Measurements from ENCODE around the gene TOMM22. TPM values are rescaled to one million over a fixed set of nuclear protein-coding genes. Genes with fewer than 3 reads are reported as not detected.

TOMM22 gene
- total and polyA plus RNA-seq, 7 donors = 37.7 to 65.2 (median 50.2) TPM

- H3K4me3 ChIP-seq = no peak overlapping the region
- H3K27me3 ChIP-seq = no peaks in the 10 kb centered on the region
- intact Hi-C loops (cut with DNase I) = no loop called here
- peaks cover 8 to 56% (median 16%) of the 10 kb centered on the region in 4 donors for H3K36me3 ChIP-seq
- no peaks in the 10 kb centered on the region for H3K9me3 ChIP-seq
- TF ChIP-seq EP300 (IDR thresholded peaks at IDR 0.05) = no peak
- no peak for TF ChIP-seq POLR2AphosphoS5 (IDR thresholded peaks at IDR 0.05)
- TF ChIP-seq CTCF (IDR thresholded peaks at IDR 0.05) = no peak
- no peak for TF ChIP-seq POLR2A (IDR thresholded peaks at IDR 0.05)
- DNase-seq = no peak
- peaks cover 0 to 30% (median 19%) of the 10 kb centered on the region in 4 donors for H3K4me1 ChIP-seq
- H3K27ac ChIP-seq = no peak overlapping the region
- WGBS, 2 donors = 96% methylated on average over 15 of the region's 15 CpGs
Observed at GRCh38 chr22:38715852-38716251, 34.1 kb downstream of the TOMM22 start.

DNA sequence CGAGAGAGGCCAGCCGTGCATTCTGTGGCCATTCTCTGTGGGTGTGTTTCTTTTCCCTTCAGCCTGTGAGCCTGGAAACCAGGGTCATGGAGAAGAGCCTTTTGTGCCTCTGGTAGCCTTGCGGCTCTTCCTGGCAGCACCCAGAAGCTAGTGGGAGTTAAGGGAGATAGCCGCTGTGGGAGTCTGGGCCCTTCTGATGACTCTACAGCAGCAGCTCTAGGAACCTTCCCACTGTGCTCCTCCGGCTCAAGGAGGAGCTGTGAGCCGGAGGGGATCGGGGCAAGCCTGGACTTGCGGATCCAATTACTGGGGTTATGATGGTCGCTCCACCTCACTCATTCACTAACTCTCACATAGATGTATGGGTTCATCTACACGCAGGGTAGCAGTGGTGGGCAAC is 34.5 kb downstream of the TOMM22 start:
- Histone ChIP-seq H3K4me1 (peaks cover 0 to 30% (median 19%) of the 10 kb centered on the region in 4 donors), H3K36me3 (peaks cover 8 to 59% (median 17%) of the 10 kb centered on the region in 4 donors), H3K9me3 (no peaks in the 10 kb centered on the region), H3K27ac (no peak overlapping the region), H3K4me3 (no peak overlapping the region), H3K27me3 (no peaks in the 10 kb centered on the region)
- intact Hi-C loops (cut with DNase I) = no loop called here
- WGBS, 2 donors = 97% methylated on average over 10 of the region's 10 CpGs
- peak; percentile 28 for DNase-seq
- TF ChIP-seq EP300 (IDR thresholded peaks at IDR 0.05) (no peak), POLR2A (IDR thresholded peaks at IDR 0.05) (no peak), POLR2AphosphoS5 (IDR thresholded peaks at IDR 0.05) (no peak), CTCF (IDR thresholded peaks at IDR 0.05) (no peak)

DNA sequence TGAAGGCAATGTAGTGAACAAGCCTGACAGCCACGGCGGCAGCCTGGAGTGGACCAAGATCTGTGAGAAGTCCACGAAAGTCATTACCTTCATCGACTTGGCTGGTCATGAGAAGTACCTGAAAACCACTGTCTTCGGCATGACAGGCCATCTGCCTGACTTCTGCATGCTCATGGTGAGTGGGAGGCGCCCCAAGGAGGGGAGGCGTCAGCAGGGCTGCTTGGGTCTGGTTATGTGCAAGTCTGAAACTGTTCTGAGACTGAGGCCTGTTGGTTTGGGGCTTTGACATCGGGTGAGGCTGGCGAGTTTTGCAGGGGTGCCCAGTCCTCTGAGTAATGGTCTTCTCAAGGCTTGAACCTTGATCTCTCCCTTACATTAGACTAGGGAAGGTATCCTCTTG is 35.1 kb downstream of the TOMM22 start:
- peaks cover 0 to 30% (median 19%) of the 10 kb centered on the region in 4 donors for H3K4me1 ChIP-seq
- TF ChIP-seq POLR2A (IDR thresholded peaks at IDR 0.05) = no peak
- TF ChIP-seq EP300 (IDR thresholded peaks at IDR 0.05) = no peak
- no peak for TF ChIP-seq CTCF (IDR thresholded peaks at IDR 0.05)
- TF ChIP-seq POLR2AphosphoS5 (IDR thresholded peaks at IDR 0.05) = no peak
- intact Hi-C loops (cut with DNase I) = no loop called here
- no peaks in the 10 kb centered on the region for H3K27me3 ChIP-seq
- WGBS, 2 donors = 91 to 96% methylated on average over 9 of the region's 9 CpGs
- no peaks in the 10 kb centered on the region for H3K9me3 ChIP-seq
- no peak overlapping the region for H3K4me3 ChIP-seq
- H3K27ac ChIP-seq = no peak overlapping the region
- H3K36me3 ChIP-seq = peaks cover 8 to 62% (median 17%) of the 10 kb centered on the region in 4 donors
- DNase-seq = no peak

- TF ChIP-seq CTCF (IDR thresholded peaks at IDR 0.05) (no peak), POLR2AphosphoS5 (IDR thresholded peaks at IDR 0.05) (no peak), POLR2A (IDR thresholded peaks at IDR 0.05) (no peak), EP300 (IDR thresholded peaks at IDR 0.05) (no peak)
- H3K4me1 ChIP-seq = peaks cover 0 to 30% (median 19%) of the 10 kb centered on the region in 4 donors
- DNase-seq = peak; percentile 18
- H3K9me3 ChIP-seq = no peaks in the 10 kb centered on the region
- intact Hi-C loops (cut with DNase I) = no loop called here
- no peak overlapping the region for H3K4me3 ChIP-seq
- 87 to 94% methylated on average over 6 of the region's 6 CpGs for WGBS, 2 donors
- no peaks in the 10 kb centered on the region for H3K27me3 ChIP-seq
- peaks cover 8 to 62% (median 19%) of the 10 kb centered on the region in 4 donors for H3K36me3 ChIP-seq
- H3K27ac ChIP-seq = no peak overlapping the region
Observed at GRCh38 chr22:38717244-38717643, 35.5 kb downstream of the TOMM22 start.

- TF ChIP-seq POLR2AphosphoS5 (IDR thresholded peaks at IDR 0.05) (peak in 2 of 4 donors; percentile 11 to 14), CTCF (IDR thresholded peaks at IDR 0.05) (peak; percentile 21 to 68 (median 58)), POLR2A (IDR thresholded peaks at IDR 0.05) (no peak), EP300 (IDR thresholded peaks at IDR 0.05) (no peak)
- peaks cover 0 to 21% (median 15%) of the 10 kb centered on the region in 4 donors for H3K4me1 ChIP-seq
- 21 to 54% methylated on average over 6 of the region's 6 CpGs for WGBS, 2 donors
- H3K27me3 ChIP-seq = no peaks in the 10 kb centered on the region
- H3K9me3 ChIP-seq = no peaks in the 10 kb centered on the region
- DNase-seq = peak; percentile 78
- H3K4me3 ChIP-seq = no peak overlapping the region
- H3K36me3 ChIP-seq = peaks cover 8 to 68% (median 26%) of the 10 kb centered on the region in 4 donors
- intact Hi-C loops (cut with DNase I) = no loop called here
- H3K27ac ChIP-seq = peak overlapping the region; percentile 24 to 45 (median 36)
Observed at GRCh38 chr22:38718414-38718813, 36.7 kb downstream of the TOMM22 start.

Data from sigmoid colon (tissue), 7 donors.